B cell (primary cell): Measurements from ENCODE around the gene MTG2. TPM values are rescaled to one million over a fixed set of nuclear protein-coding genes. Genes with fewer than 3 reads are reported as not detected.
A peak's percentile ranks its signal among the peaks of the same experiment; 100 is the strongest.

Experiments
- ATAC-seq: fragments of 200-7000 bp; cut with Tn5 transposase; one replicate; pipeline ENCODE4 v1.10.0; 2021; ENCODE audit warnings: low read depth, mild to moderate bottlenecking, moderate number of reproducible peaks, moderate library complexity
- CTCF ChIA-PET: fragments of 350-600 bp; sonication (Branson Sonifier 250); formaldehyde crosslinking; loops from one replicate; lab custom pipeline; 2021; ENCODE audit warnings: antibody characterized with exemption, inconsistent platforms; lab: Charles Lee
- POLR2A ChIA-PET: fragments of 350-600 bp; sonication (Branson Sonifier 250); formaldehyde crosslinking; loops from one replicate; lab custom pipeline; 2021; ENCODE audit warnings: antibody characterized with exemption; lab: Charles Lee
- DNase-seq: peaks from one replicate; pipeline ENCODE4 v3.0.0; 2013
- H2AFZ ChIP-seq: 2 replicates; pipeline ENCODE4 v1.6.1; 2012; ENCODE audit warnings: mild to moderate bottlenecking, low read depth, low read length; ENCODE audit not compliant: insufficient read depth, poor library complexity, severe bottlenecking
- H3K27ac ChIP-seq, 2 donors: 1 replicate in 1 of 2; 2 replicates in 1 of 2; pipeline ENCODE4 v1.5.1; 2012 to 2013; ENCODE audit warnings: low read length in 2 of 2, mild to moderate bottlenecking in 2 of 2, moderate library complexity in 1 of 2
- H3K27me3 ChIP-seq, 4 experiments: fragments of 200-600 bp in 1 of 4; sonication (generic) in 1 of 4; replicated peaks in 1 of 4; 1 replicate in 2 of 4; 2 replicates in 2 of 4; pipeline versions ENCODE4 v1.6.1 to v1.7.0; 2013 to 2016; ENCODE audit warnings: low read length in 3 of 4, mild to moderate bottlenecking in 2 of 4, mixed read lengths in 1 of 4, moderate library complexity in 1 of 4; ENCODE audit not compliant: insufficient read depth in 4 of 4, control insufficient read depth in 3 of 4; ENCODE audit errors: control extremely low read depth in 1 of 4
- H3K36me3 ChIP-seq, 2 experiments: replicated peaks in 1 of 2; 1 replicate in 1 of 2; 2 replicates in 1 of 2; pipeline versions ENCODE4 v1.6.1 to v1.7.1; 2013; ENCODE audit warnings: low read length in 1 of 2; ENCODE audit not compliant: insufficient read depth in 2 of 2, control insufficient read depth in 1 of 2; ENCODE audit errors: control extremely low read depth in 1 of 2, extremely low read depth in 1 of 2
- H3K4me1 ChIP-seq, 2 donors: fragments of 200-600 bp in 1 of 2; sonication (generic) in 1 of 2; 1 replicate in 1 of 2; 2 replicates in 1 of 2; pipeline versions ENCODE4 v1.5.1 to v1.6.1; 2013 to 2017; ENCODE audit warnings: low read length in 2 of 2; ENCODE audit not compliant: control insufficient read depth in 2 of 2, insufficient read depth in 2 of 2
- H3K4me2 ChIP-seq: replicated peaks from 2 replicates; pipeline ENCODE3; 2012; ENCODE audit warnings: mild to moderate bottlenecking, low read depth, low read length; ENCODE audit not compliant: poor library complexity, severe bottlenecking
- H3K4me3 ChIP-seq, 5 experiments: fragments of 200-600 bp in 1 of 5; sonication (generic) in 1 of 5; 1 replicate in 3 of 5; 2 replicates in 2 of 5; pipeline versions ENCODE4 v1.5.1 to v1.7.0; 2011 to 2016; ENCODE audit warnings: low read length in 4 of 5, mild to moderate bottlenecking in 4 of 5, low read depth in 2 of 5, control low read depth in 1 of 5, moderate library complexity in 1 of 5; ENCODE audit not compliant: insufficient read depth in 1 of 5; ENCODE audit errors: control extremely low read depth in 1 of 5, extremely low read depth in 1 of 5
- H3K79me2 ChIP-seq: fragments of 200-600 bp; sonication (generic); one replicate; pipeline ENCODE4 v1.6.0; 2016; ENCODE audit warnings: low read length; ENCODE audit not compliant: control insufficient read depth, insufficient read depth
- H3K9ac ChIP-seq: fragments of 200-600 bp; sonication (generic); 2 replicates; pipeline ENCODE4 v1.6.1; 2017; ENCODE audit warnings: mild to moderate bottlenecking, low read length, moderate library complexity
- H3K9me3 ChIP-seq, 3 donors: one replicate each; pipeline versions ENCODE4 v1.6.1 to v1.7.1; 2013; ENCODE audit warnings: low read length in 2 of 3; ENCODE audit not compliant: control insufficient read depth in 2 of 3, insufficient read depth in 1 of 3; ENCODE audit errors: control extremely low read depth in 1 of 3
- H4K20me1 ChIP-seq: 2 replicates; pipeline ENCODE4 v1.6.0; 2012; ENCODE audit warnings: mild to moderate bottlenecking, low read length; ENCODE audit not compliant: insufficient read depth, control insufficient read depth, poor library complexity, severe bottlenecking
- H3K27ac Mint-ChIP-seq: one replicate; pipeline ENCODE4 v1.8.0; 2021; ENCODE audit warnings: mixed read lengths
- H3K27me3 Mint-ChIP-seq: one replicate; pipeline ENCODE4 v1.8.0; 2021; ENCODE audit warnings: mixed read lengths
- H3K4me1 Mint-ChIP-seq: one replicate; pipeline ENCODE4 v1.8.0; 2021; ENCODE audit warnings: mixed read lengths
- H3K4me3 Mint-ChIP-seq: one replicate; pipeline ENCODE4 v1.8.0; 2021; ENCODE audit warnings: mixed read lengths
- H3K9me3 Mint-ChIP-seq: one replicate; pipeline ENCODE4 v1.8.0; 2022; ENCODE audit warnings: mixed read lengths; ENCODE audit not compliant: insufficient read depth
- EZH2 ChIP-seq: IDR thresholded peaks from 2 replicates; pipeline ENCODE4 v1.6.1; 2012; ENCODE audit warnings: borderline replicate concordance, low read depth, mild to moderate bottlenecking, moderate library complexity, low read length; ENCODE audit not compliant: insufficient read depth, poor library complexity, severe bottlenecking
- WGBS: methylation state at CpG from one replicate; pipeline ENCODE4 v1.1.5; 2013; ENCODE audit warnings: missing lambda C conversion rate; ENCODE audit not compliant: insufficient coverage; 5-methylcytosine and 5-hydroxymethylcytosine counted together
- intact Hi-C: fragments of 100-400 bp; cut with micrococcal nuclease; formaldehyde crosslinking; loops from one replicate; pipeline ENCODE4 v1.10.0; 2022
- polyA plus RNA-seq: library from polyadenylated mRNA; depleted of rRNA; stranded (reverse); fragments of >200 nt; gene quantifications from 2 replicates; pipeline ENCODE4 v1.2.3, GENCODE V29; 2012
- total RNA-seq, 2 donors: library from RNA; stranded (reverse); fragments of 120-200 nt in 1 of 2; gene quantifications; 1 replicate in 1 of 2; 2 replicates in 1 of 2; pipeline versions ENCODE4 v1.2.3 to v1.2.4, GENCODE V29; 2013 to 2022
- TF ChIP-seq, protein P1 (sequence below): fragments of 200-600 bp; IDR thresholded peaks from one replicate; pipeline ENCODE4 v1.8.0; 2022; ENCODE audit warnings: antibody characterized with exemption, mild to moderate bottlenecking

Gene MTG2
- total and polyA plus RNA-seq, 2 donors (not counting 1 experiment from before 2014, with no cell fraction given), result 29.6 to 48.4 TPM

GRCh38 chr20:62201173-62202082 lies 18.6 kb downstream of the MTG2 start:
- Mint-ChIP-seq H3K27me3 (no peaks in the 10 kb centered on the region), H3K4me3 (peak overlapping the region; percentile 80), H3K4me1 (peaks cover 32% of the 10 kb centered on the region), H3K27ac (peak overlapping the region; percentile 83), H3K9me3 (no peaks in the 10 kb centered on the region)
- 43% methylated on average over 38 of the region's 38 CpGs for WGBS
- Histone ChIP-seq H3K4me2 (peak overlapping the region; percentile 71), H3K27ac (peak overlapping the region in 1 of 2 donors; percentile 18), H3K9ac (peak overlapping the region; percentile 39), H3K4me3 (peak overlapping the region in 2 of 5 experiments; percentile 21 to 35), H3K27me3 (no peaks in the 10 kb centered on the region), H4K20me1 (peaks cover 5% of the 10 kb centered on the region), H3K79me2 (peaks cover 3% of the 10 kb centered on the region), H2AFZ (no peak overlapping the region), H3K36me3 (peaks cover 0 to 23% of the 10 kb centered on the region in 2 experiments), H3K4me1 (peaks cover 24 to 28% of the 10 kb centered on the region in 2 donors), H3K9me3 (no peaks in the 10 kb centered on the region)
- ChIA-PET POLR2A (no interaction called here), CTCF (no interaction called here)
- intact Hi-C loops, result loop anchor here (1.0 kb wide), 1 partner anchor 37 kb away; the partner anchor contains the start of gene OSBPL2
- DNase-seq (peak; percentile 49), ATAC-seq (peak; percentile 88)
- TF ChIP-seq, protein P1, sequence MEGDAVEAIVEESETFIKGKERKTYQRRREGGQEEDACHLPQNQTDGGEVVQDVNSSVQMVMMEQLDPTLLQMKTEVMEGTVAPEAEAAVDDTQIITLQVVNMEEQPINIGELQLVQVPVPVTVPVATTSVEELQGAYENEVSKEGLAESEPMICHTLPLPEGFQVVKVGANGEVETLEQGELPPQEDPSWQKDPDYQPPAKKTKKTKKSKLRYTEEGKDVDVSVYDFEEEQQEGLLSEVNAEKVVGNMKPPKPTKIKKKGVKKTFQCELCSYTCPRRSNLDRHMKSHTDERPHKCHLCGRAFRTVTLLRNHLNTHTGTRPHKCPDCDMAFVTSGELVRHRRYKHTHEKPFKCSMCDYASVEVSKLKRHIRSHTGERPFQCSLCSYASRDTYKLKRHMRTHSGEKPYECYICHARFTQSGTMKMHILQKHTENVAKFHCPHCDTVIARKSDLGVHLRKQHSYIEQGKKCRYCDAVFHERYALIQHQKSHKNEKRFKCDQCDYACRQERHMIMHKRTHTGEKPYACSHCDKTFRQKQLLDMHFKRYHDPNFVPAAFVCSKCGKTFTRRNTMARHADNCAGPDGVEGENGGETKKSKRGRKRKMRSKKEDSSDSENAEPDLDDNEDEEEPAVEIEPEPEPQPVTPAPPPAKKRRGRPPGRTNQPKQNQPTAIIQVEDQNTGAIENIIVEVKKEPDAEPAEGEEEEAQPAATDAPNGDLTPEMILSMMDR, result no peak
- no peak for TF ChIP-seq EZH2

GRCh38 chr20:62202083-62202395 lies 19.2 kb downstream of the MTG2 start:
- Histone ChIP-seq H3K4me1 (peaks cover 24 to 28% of the 10 kb centered on the region in 2 donors), H3K4me3 (no peak overlapping the region), H3K4me2 (peak overlapping the region; percentile 71), H3K27me3 (no peaks in the 10 kb centered on the region), H3K36me3 (peaks cover 0 to 22% of the 10 kb centered on the region in 2 experiments), H4K20me1 (peaks cover 5% of the 10 kb centered on the region), H3K9me3 (no peaks in the 10 kb centered on the region), H2AFZ (no peak overlapping the region), H3K79me2 (peaks cover 3% of the 10 kb centered on the region), H3K27ac (no peak overlapping the region), H3K9ac (no peak overlapping the region)
- H3K27me3 Mint-ChIP-seq, result no peaks in the 10 kb centered on the region
- peak overlapping the region; percentile 83 for H3K27ac Mint-ChIP-seq
- no peak for TF ChIP-seq EZH2
- TF ChIP-seq, protein P1, result no peak
- peak overlapping the region; percentile 80 for H3K4me3 Mint-ChIP-seq
- ChIA-PET CTCF (no interaction called here), POLR2A (no interaction called here)
- no peak for ATAC-seq
- DNase-seq, result no peak
- peaks cover 32% of the 10 kb centered on the region for H3K4me1 Mint-ChIP-seq
- 39% methylated on average over 3 of the region's 5 CpGs for WGBS
- no peaks in the 10 kb centered on the region for H3K9me3 Mint-ChIP-seq
- intact Hi-C loops, result no loop called here
